Stimulated activated CD8-positive, alpha-beta memory T cell treated with anti-CD3 and anti-CD28 coated beads, Interleukin-7, amount 100 ng/mL, for 48 hours (primary cell): Measurements from ENCODE around the gene RPS6KL1.

ENCODE experiments used
- DNase-seq, 2 donors: peaks; one replicate each; pipeline ENCODE4 v3.0.0-alpha.2; 2020; ENCODE audit warnings: low read depth in 1 of 2; ENCODE audit errors: extremely low read depth in 1 of 2

Gene RPS6KL1

GRCh38 chr14:74859757-74860552 lies 63.1 kb downstream of the RPS6KL1 start:
- no peak for DNase-seq

GRCh38 chr14:74858022-74858421 lies 65.0 kb downstream of the RPS6KL1 start:
- no peak for DNase-seq

DNA sequence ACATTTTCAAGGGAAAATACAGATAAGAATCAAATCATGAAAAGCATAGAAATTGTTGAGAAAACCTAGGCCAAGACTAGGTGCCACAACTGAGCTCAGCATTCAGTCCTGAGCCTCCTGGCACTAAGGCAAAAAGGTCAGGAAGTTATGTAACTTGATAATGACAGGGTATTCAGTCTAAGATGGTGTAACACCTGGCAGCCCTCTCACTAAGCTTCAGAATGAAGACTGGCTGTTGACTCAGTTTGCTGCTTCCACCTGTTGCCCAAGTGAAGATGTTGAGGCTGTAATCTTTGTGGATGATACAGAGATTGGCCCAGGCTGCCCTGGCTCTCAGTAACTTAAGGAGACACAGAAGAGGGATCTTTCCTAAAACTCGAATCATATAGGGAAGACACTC lies 66.7 kb downstream of the RPS6KL1 start:
- no peak for DNase-seq

- no peak for DNase-seq
Measured at GRCh38 chr14:74855945-74856344, 67.1 kb downstream of the RPS6KL1 start.

DNA sequence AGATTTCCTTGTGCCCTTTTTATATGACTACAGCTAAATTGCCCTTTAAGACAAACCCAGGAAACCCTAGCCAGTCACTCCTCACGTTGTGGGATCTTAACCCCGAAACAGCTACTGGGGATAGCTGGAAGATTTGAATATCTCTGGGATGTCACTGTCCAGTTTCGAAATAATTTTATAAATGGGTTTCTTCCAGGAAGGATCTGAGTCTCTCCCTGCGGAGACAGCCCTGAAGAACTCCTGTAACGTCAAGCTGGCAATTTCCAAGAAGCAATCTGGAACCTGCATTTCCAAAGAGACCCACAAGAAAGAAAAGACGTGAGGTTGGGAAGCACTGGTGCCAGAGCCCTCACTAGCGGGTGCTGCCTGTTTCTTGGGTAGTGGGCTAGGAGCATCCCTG lies 68.0 kb downstream of the RPS6KL1 start:
- no peak for DNase-seq
